ENCODE data around the gene PCNT. TPM values are rescaled to one million over a fixed set of nuclear protein-coding genes. Genes with fewer than 3 reads are reported as not detected.
"Not testable (repeated sequence)": the region's sequence is repeated elsewhere in the genome, so short reads cannot be mapped to it uniquely, and the experiment has no call there.

The PCNT gene
- total and polyA plus RNA-seq, 7 experiments from 2014 or later, result 13.7 to 68.2 (median 54.3) TPM

GRCh38 chr21:46368533-46369285 is 44.8 kb downstream of the PCNT start:
- intact Hi-C loops (cut with micrococcal nuclease), result no loop called here
- H3K36me3 Mint-ChIP-seq, result peaks cover 0 to 33% (median 13%) of the 10 kb centered on the region in 5 donors
- H3K27me3 Mint-ChIP-seq, result no peaks in the 10 kb centered on the region
- peak overlapping the region; percentile 47 to 80 (median 64) for H3K4me3 Mint-ChIP-seq
- Histone ChIP-seq H3K4me3 (ENCODE audit: low read length) (no peak overlapping the region), H3K4me1 (ENCODE audit: control insufficient read depth in 2 of 2, insufficient read depth in 2 of 2, low read length in 2 of 2) (peaks cover 7 to 21% of the 10 kb centered on the region in 2 donors), H3K27ac (ENCODE audit: low read depth, low read length) (peak overlapping the region; percentile 58), H3K9me3 (ENCODE audit: control insufficient read depth in 2 of 3, low read length in 3 of 3) (no peaks in the 10 kb centered on the region), H3K36me3 (ENCODE audit: control insufficient read depth in 2 of 3, insufficient read depth in 3 of 3, low read length in 3 of 3) (peaks cover 0 to 37% (median 0%) of the 10 kb centered on the region in 3 experiments), H3K27me3 (ENCODE audit: control insufficient read depth in 2 of 2, insufficient read depth in 2 of 2, low read length in 2 of 2) (no peaks in the 10 kb centered on the region)
- peaks cover 14 to 28% (median 19%) of the 10 kb centered on the region in 7 donors for H3K4me1 Mint-ChIP-seq
- ATAC-seq, result peak; percentile 77
- DNase-seq, result peak in 5 of 9 donors; percentile 6 to 37 (median 17)
- ChIA-PET POLR2A (interaction anchor here (1.0 to 1.2 kb wide), 2 partner anchors 83 to 163 kb away, joined by 3 read pairs; partner anchors contain the start of genes MCM3AP and YBEY), CTCF (no interaction called here)
- H3K9me3 Mint-ChIP-seq, result peaks cover 0 to 1% (median 0%) of the 10 kb centered on the region in 11 donors
- peak overlapping the region; percentile 74 to 96 (median 89) for H3K27ac Mint-ChIP-seq

GRCh38 chr21:46369520-46370235 is 45.7 kb downstream of the PCNT start:
- CTCF ChIA-PET, result no interaction called here
- Histone ChIP-seq H3K36me3 (ENCODE audit: control insufficient read depth in 2 of 3, insufficient read depth in 3 of 3, low read length in 3 of 3) (peaks cover 0 to 32% (median 0%) of the 10 kb centered on the region in 3 experiments), H3K4me1 (ENCODE audit: control insufficient read depth in 2 of 2, insufficient read depth in 2 of 2, low read length in 2 of 2) (peaks cover 7 to 21% of the 10 kb centered on the region in 2 donors), H3K9me3 (ENCODE audit: control insufficient read depth in 2 of 3, low read length in 3 of 3) (no peaks in the 10 kb centered on the region), H3K4me3 (ENCODE audit: low read length) (no peak overlapping the region), H3K27ac (ENCODE audit: low read depth, low read length) (peak overlapping the region; percentile 58), H3K27me3 (ENCODE audit: control insufficient read depth in 2 of 2, insufficient read depth in 2 of 2, low read length in 2 of 2) (no peaks in the 10 kb centered on the region)
- DNase-seq (no peak), ATAC-seq (no peak)
- H3K27ac Mint-ChIP-seq, result peak overlapping the region in 8 of 9 donors; percentile 80 to 96 (median 90)
- peaks cover 14 to 28% (median 20%) of the 10 kb centered on the region in 7 donors for H3K4me1 Mint-ChIP-seq
- no peaks in the 10 kb centered on the region for H3K27me3 Mint-ChIP-seq
- peaks cover 0 to 1% (median 0%) of the 10 kb centered on the region in 11 donors for H3K9me3 Mint-ChIP-seq
- POLR2A ChIA-PET, result interaction anchor here (1.2 kb wide), 1 partner anchor 162 kb away, joined by 3 read pairs; no protein-coding TSS in a partner anchor
- peak overlapping the region in 5 of 10 donors; percentile 40 to 80 (median 59) for H3K4me3 Mint-ChIP-seq
- H3K36me3 Mint-ChIP-seq, result peaks cover 0 to 36% (median 13%) of the 10 kb centered on the region in 5 donors
- intact Hi-C loops (cut with micrococcal nuclease), result loop anchor here in 1 of 2 donors (10.0 kb wide), 1 partner anchor 55 kb away; no protein-coding TSS in a partner anchor

GRCh38 chr21:46371204-46372013 is 47.5 kb downstream of the PCNT start:
- Mint-ChIP-seq H3K27ac (peak overlapping the region in 6 of 9 donors; percentile 18 to 63 (median 56)), H3K36me3 (peaks cover 0 to 25% (median 13%) of the 10 kb centered on the region in 5 donors)

GRCh38 chr21:46372014-46372485 is 48.1 kb downstream of the PCNT start:
- DNase-seq (no peak), ATAC-seq (no peak)
- Histone ChIP-seq H3K36me3 (ENCODE audit: control insufficient read depth in 2 of 3, insufficient read depth in 3 of 3, low read length in 3 of 3) (peaks cover 0 to 20% (median 0%) of the 10 kb centered on the region in 3 experiments), H3K4me3 (ENCODE audit: low read length) (no peak overlapping the region), H3K9me3 (ENCODE audit: control insufficient read depth in 2 of 3, low read length in 3 of 3) (no peaks in the 10 kb centered on the region), H3K27me3 (ENCODE audit: control insufficient read depth in 2 of 2, insufficient read depth in 2 of 2, low read length in 2 of 2) (no peaks in the 10 kb centered on the region), H3K27ac (ENCODE audit: low read depth, low read length) (no peak overlapping the region), H3K4me1 (ENCODE audit: control insufficient read depth in 2 of 2, insufficient read depth in 2 of 2, low read length in 2 of 2) (peaks cover 7 to 21% of the 10 kb centered on the region in 2 donors)
- H3K4me3 Mint-ChIP-seq, result no peak overlapping the region
- peaks cover 0 to 1% (median 0%) of the 10 kb centered on the region in 11 donors for H3K9me3 Mint-ChIP-seq
- peaks cover 0 to 20% (median 13%) of the 10 kb centered on the region in 5 donors for H3K36me3 Mint-ChIP-seq
- H3K4me1 Mint-ChIP-seq, result peaks cover 14 to 28% (median 21%) of the 10 kb centered on the region in 7 donors
- peak overlapping the region in 5 of 9 donors; percentile 18 to 78 (median 53) for H3K27ac Mint-ChIP-seq
- intact Hi-C loops (cut with micrococcal nuclease), result loop anchor here in 1 of 2 donors (10.0 kb wide), 1 partner anchor 53 kb away; no protein-coding TSS in a partner anchor
- no peaks in the 10 kb centered on the region for H3K27me3 Mint-ChIP-seq
- POLR2A ChIA-PET, result no interaction called here
- CTCF ChIA-PET, result no interaction called here

More at GRCh38 chr21:46371204-46372013, 47.5 kb downstream of the PCNT start:
- Mint-ChIP-seq H3K4me1 (peaks cover 14 to 28% (median 20%) of the 10 kb centered on the region in 7 donors), H3K9me3 (peaks cover 0 to 1% (median 0%) of the 10 kb centered on the region in 11 donors), H3K4me3 (no peak overlapping the region), H3K27me3 (no peaks in the 10 kb centered on the region)
- no peaks in the 10 kb centered on the region for H3K9me3 ChIP-seq (ENCODE audit: control insufficient read depth in 2 of 3, low read length in 3 of 3)
- H3K4me1 ChIP-seq (ENCODE audit: control insufficient read depth in 2 of 2, insufficient read depth in 2 of 2, low read length in 2 of 2), result peaks cover 7 to 21% of the 10 kb centered on the region in 2 donors
- H3K36me3 ChIP-seq (ENCODE audit: control insufficient read depth in 2 of 3, insufficient read depth in 3 of 3, low read length in 3 of 3), result peaks cover 0 to 26% (median 0%) of the 10 kb centered on the region in 3 experiments
- H3K27ac ChIP-seq (ENCODE audit: low read depth, low read length), result no peak overlapping the region
- ATAC-seq (no peak), DNase-seq (no peak)
- ChIA-PET POLR2A (interaction anchor here (0.6 to 0.9 kb wide), 2 partner anchors 272 to 1205 kb away, joined by 3 to 4 read pairs; no protein-coding TSS in a partner anchor), CTCF (no interaction called here)
- intact Hi-C loops (cut with micrococcal nuclease), result loop anchor here in 1 of 2 donors (10.0 kb wide), 1 partner anchor 53 kb away; no protein-coding TSS in a partner anchor
- H3K4me3 ChIP-seq (ENCODE audit: low read length), result no peak overlapping the region
- no peaks in the 10 kb centered on the region for H3K27me3 ChIP-seq (ENCODE audit: control insufficient read depth in 2 of 2, insufficient read depth in 2 of 2, low read length in 2 of 2)

- H3K9me3 Mint-ChIP-seq; H3K27me3 Mint-ChIP-seq; H3K4me3 ChIP-seq (ENCODE audit: low read length); H3K9me3 ChIP-seq (ENCODE audit: control insufficient read depth in 2 of 3, low read length in 3 of 3); H3K27me3 ChIP-seq (ENCODE audit: control insufficient read depth in 2 of 2, insufficient read depth in 2 of 2, low read length in 2 of 2); ATAC-seq; DNase-seq; POLR2A ChIA-PET; H3K27ac ChIP-seq (ENCODE audit: low read depth, low read length); CTCF ChIA-PET; H3K4me3 Mint-ChIP-seq: not testable (repeated sequence)
- peaks cover 7 to 16% of the 10 kb centered on the region in 2 donors for H3K4me1 ChIP-seq (ENCODE audit: control insufficient read depth in 2 of 2, insufficient read depth in 2 of 2, low read length in 2 of 2)
- H3K36me3 ChIP-seq (ENCODE audit: control insufficient read depth in 2 of 3, insufficient read depth in 3 of 3, low read length in 3 of 3), result peaks cover 0 to 14% (median 0%) of the 10 kb centered on the region in 3 experiments
- peaks cover 14 to 24% (median 20%) of the 10 kb centered on the region in 7 donors for H3K4me1 Mint-ChIP-seq
- H3K27ac Mint-ChIP-seq, result peak overlapping the region in 1 of 9 donors; percentile 8
- H3K36me3 Mint-ChIP-seq, result peaks cover 0 to 24% (median 16%) of the 10 kb centered on the region in 5 donors
- intact Hi-C loops (cut with micrococcal nuclease), result loop anchor here in 1 of 2 donors (10.0 kb wide), 1 partner anchor 52 kb away; no protein-coding TSS in a partner anchor
Measured at GRCh38 chr21:46372947-46373346, 49.0 kb downstream of the PCNT start.

Data from naive thymus-derived CD4-positive, alpha-beta T cell (primary cell).